Kidney (tissue), 14 donors: ENCODE data around the gene RAB3C. TPM values are rescaled to one million over a fixed set of nuclear protein-coding genes. Genes with fewer than 3 reads are reported as not detected.

Experiments used
- DNase-seq, 5 donors: peaks; one replicate each; pipeline ENCODE4 v3.0.0-alpha.2; 2013 to 2020
- FAIRE-seq: peaks from 2 replicates; lab custom pipeline; 2012; peaks lifted over from hg19 to GRCh38; lab: Jason Lieb, UNC
- H3K27ac ChIP-seq, 2 donors: one replicate each; pipeline ENCODE4 v1.7.0; 2013; ENCODE audit warnings: low read depth in 2 of 2, low read length in 2 of 2, inconsistent platforms in 1 of 2
- H3K27me3 ChIP-seq: one replicate; pipeline ENCODE4 v1.7.1; 2013; ENCODE audit warnings: low read length, inconsistent platforms; ENCODE audit not compliant: control insufficient read depth, insufficient read depth
- H3K36me3 ChIP-seq, 3 donors: one replicate each; pipeline versions ENCODE4 v1.7.0 to v1.7.1; 2013; ENCODE audit warnings: low read length in 3 of 3, control low read depth in 1 of 3, inconsistent platforms in 1 of 3; ENCODE audit not compliant: insufficient read depth in 3 of 3, control insufficient read depth in 2 of 3
- H3K4me1 ChIP-seq, 3 donors: one replicate each; pipeline versions ENCODE4 v1.7.0 to v1.7.1; 2013; ENCODE audit warnings: low read length in 3 of 3, inconsistent platforms in 1 of 3, low read depth in 1 of 3; ENCODE audit not compliant: control insufficient read depth in 2 of 3, insufficient read depth in 2 of 3
- H3K4me3 ChIP-seq, 3 donors: one replicate each; pipeline versions ENCODE4 v1.7.0 to v1.8.1; 2013; ENCODE audit warnings: low read length in 3 of 3, control low read depth in 1 of 3, inconsistent platforms in 1 of 3
- H3K9ac ChIP-seq, 3 donors: one replicate each; pipeline versions ENCODE4 v1.7.0 to v1.7.1; 2013; ENCODE audit warnings: low read length in 3 of 3, control low read depth in 1 of 3, inconsistent platforms in 1 of 3
- H3K9me3 ChIP-seq, 3 donors: one replicate each; pipeline versions ENCODE4 v1.7.0 to v1.7.1; 2013; ENCODE audit warnings: low read length in 3 of 3, control low read depth in 1 of 3, inconsistent platforms in 1 of 3; ENCODE audit not compliant: control insufficient read depth in 2 of 3, insufficient read depth in 1 of 3
- CTCF ChIP-seq: IDR thresholded peaks from 3 replicates; pipeline ENCODE4 v1.5.1; 2012; ENCODE audit warnings: mild to moderate bottlenecking, moderate library complexity, borderline replicate concordance; ENCODE audit not compliant: insufficient read depth; ENCODE audit errors: extremely low read depth
- intact Hi-C: fragments of 100-400 bp; cut with DNase I; formaldehyde crosslinking; loops from one replicate; pipeline ENCODE4 v1.11.1; 2022
- polyA plus RNA-seq: library from polyadenylated mRNA; stranded (reverse); fragments of 350-450 nt; fragmentation: Illumina TruSeq; extraction: RNeasy Lipid Tissue Mini Kit (QIAGEN cat#74804); gene quantifications from one replicate; pipeline ENCODE4 v1.2.3, GENCODE V29; 2014; ENCODE audit warnings: low read depth, low replicate concordance; ENCODE audit not compliant: insufficient read depth
- total RNA-seq: library from RNA; stranded (reverse); fragmentation: NEBNext Ultra II Directional; extraction: Animal tissue kit (Norgen Biotek cat#: 25700); gene quantifications from one replicate; pipeline ENCODE4 v1.2.1, GENCODE V29; 2021
- donor health status: control.
- donor health status: control.
- donor health status: control.
- donor health status: control.
- donor health status: control.
- donor health status: DM: yes; HTN: yes; CAD: no.
- donor health status: Normal renal cell carcinoma (clear cell type).

RAB3C gene
- total and polyA plus RNA-seq, 2 donors from 2014 or later, result 3.7 TPM; not detected in 1

GRCh38 chr5:58828258-58828657, 245.4 kb downstream of the RAB3C start:
- no peaks in the 10 kb centered on the region for H3K4me1 ChIP-seq
- TF ChIP-seq CTCF, result no peak
- H3K9me3 ChIP-seq, result no peaks in the 10 kb centered on the region
- H3K27me3 ChIP-seq, result no peaks in the 10 kb centered on the region
- no peak overlapping the region for H3K9ac ChIP-seq
- DNase-seq (no peak), FAIRE-seq (no peak)
- H3K27ac ChIP-seq, result no peak overlapping the region
- no peak overlapping the region for H3K4me3 ChIP-seq
- intact Hi-C loops, result no loop called here
- no peaks in the 10 kb centered on the region for H3K36me3 ChIP-seq

GRCh38 chr5:58834242-58835225, 251.7 kb downstream of the RAB3C start:
- no peak overlapping the region for H3K4me3 ChIP-seq
- no peaks in the 10 kb centered on the region for H3K36me3 ChIP-seq
- intact Hi-C loops, result no loop called here
- H3K9me3 ChIP-seq, result no peaks in the 10 kb centered on the region
- H3K9ac ChIP-seq, result no peak overlapping the region
- no peak for FAIRE-seq
- no peak for DNase-seq
- H3K4me1 ChIP-seq, result no peaks in the 10 kb centered on the region
- H3K27ac ChIP-seq, result no peak overlapping the region
- no peaks in the 10 kb centered on the region for H3K27me3 ChIP-seq
- TF ChIP-seq CTCF, result no peak

GRCh38 chr5:58836351-58836750, 253.5 kb downstream of the RAB3C start:
- intact Hi-C loops, result no loop called here
- TF ChIP-seq CTCF, result no peak

More at GRCh38 chr5:58836351-58836750, 253.5 kb downstream of the RAB3C start:
- Histone ChIP-seq H3K9ac (no peak overlapping the region), H3K27me3 (no peaks in the 10 kb centered on the region), H3K9me3 (peaks cover 0 to 7% (median 4%) of the 10 kb centered on the region in 3 donors), H3K36me3 (no peaks in the 10 kb centered on the region), H3K4me3 (no peak overlapping the region), H3K27ac (no peak overlapping the region), H3K4me1 (no peaks in the 10 kb centered on the region)
- no peak for DNase-seq
- FAIRE-seq, result no peak
